ENCODE data around the gene MAP2K2.
A peak's percentile ranks its signal among the peaks of the same experiment; 100 is the strongest.
"Not testable (repeated sequence)": the region's sequence is repeated elsewhere in the genome, so short reads cannot be mapped to it uniquely, and the experiment has no call there.

MAP2K2 gene

GRCh38 chr19:4123615-4124568 lies at the start of gene MAP2K2:
Gene MAP2K2, minus strand, starts transcription at chr19:4124122. Its CDS starts 247 bp downstream, at chr19:4123875.
- peak; percentile 93 for DNase-seq

- peak; percentile 54 for DNase-seq
Observed at GRCh38 chr19:4172861-4173473, 49.0 kb upstream of the MAP2K2 start.

GRCh38 chr19:4171676-4172075 lies 47.8 kb upstream of the MAP2K2 start:
- DNase-seq, result no peak

- DNase-seq, result no peak
Observed at GRCh38 chr19:4164262-4164661, 40.3 kb upstream of the MAP2K2 start.

GRCh38 chr19:4161415-4162077 lies 37.6 kb upstream of the MAP2K2 start:
- no peak for DNase-seq

- DNase-seq, result not testable (repeated sequence)
Observed at GRCh38 chr19:4157971-4158370, 34.0 kb upstream of the MAP2K2 start.

- no peak for DNase-seq
Observed at GRCh38 chr19:4157164-4157563, 33.2 kb upstream of the MAP2K2 start.

GRCh38 chr19:4154571-4155312 lies 30.8 kb upstream of the MAP2K2 start:
- no peak for DNase-seq

GRCh38 chr19:4152241-4152998 lies 28.5 kb upstream of the MAP2K2 start:
- DNase-seq, result no peak

- DNase-seq, result no peak
Observed at GRCh38 chr19:4151623-4152022, 27.7 kb upstream of the MAP2K2 start.

GRCh38 chr19:4149518-4150288 lies 25.8 kb upstream of the MAP2K2 start:
- no peak for DNase-seq

GRCh38 chr19:4144666-4145249 lies 20.8 kb upstream of the MAP2K2 start:
- DNase-seq, result no peak

GRCh38 chr19:4142916-4143315 lies 19.0 kb upstream of the MAP2K2 start:
- DNase-seq, result not testable (repeated sequence)

- DNase-seq, result no peak
Observed at GRCh38 chr19:4140237-4140711, 16.4 kb upstream of the MAP2K2 start.

- peak; percentile 84 for DNase-seq
Observed at GRCh38 chr19:4139614-4140236, 15.8 kb upstream of the MAP2K2 start.

- DNase-seq, result no peak
Observed at GRCh38 chr19:4138445-4138844, 14.5 kb upstream of the MAP2K2 start.

GRCh38 chr19:4136680-4137088 lies 12.8 kb upstream of the MAP2K2 start:
- no peak for DNase-seq

- DNase-seq, result not testable (repeated sequence)
Observed at GRCh38 chr19:4135386-4135785, 11.5 kb upstream of the MAP2K2 start.

- no peak for DNase-seq
Observed at GRCh38 chr19:4134351-4134750, 10.4 kb upstream of the MAP2K2 start.
